ENCODE measurements around the gene INSYN1.

DNA sequence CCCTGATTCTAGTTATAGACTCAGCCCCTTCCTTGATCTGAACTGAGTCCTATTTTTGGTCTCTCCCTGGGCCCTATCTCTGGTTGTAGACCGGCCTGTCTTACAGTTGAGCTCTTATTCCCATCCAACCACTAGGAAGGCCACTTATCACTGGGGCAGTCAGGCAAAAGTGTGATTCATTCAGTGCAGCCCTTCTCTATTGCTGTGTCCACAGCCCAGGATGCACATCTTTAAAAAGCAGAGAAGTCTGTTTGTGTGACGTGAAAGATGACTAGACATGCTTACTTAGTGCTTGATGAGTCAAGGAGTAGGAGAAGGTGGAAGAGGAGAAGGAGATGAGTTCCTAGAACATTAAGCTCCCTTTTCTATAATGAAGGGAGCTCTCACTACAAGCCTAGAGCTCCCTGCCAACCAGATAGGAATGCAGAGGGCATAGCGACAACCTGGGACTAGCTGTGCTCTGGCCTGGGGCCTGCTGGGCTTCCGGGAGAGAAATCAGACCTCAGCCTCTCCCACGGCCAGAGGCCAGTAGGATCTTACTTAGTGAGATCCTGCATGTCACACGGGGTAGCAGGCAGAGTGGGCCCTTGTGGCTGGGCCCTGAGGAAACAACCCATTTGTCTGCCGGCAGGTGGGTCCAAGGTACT is 25.7 kb downstream of the INSYN1 start:
- no peak for TF ChIP-seq RAD51 (IDR thresholded peaks at IDR 0.05)
- TF ChIP-seq POLR2A (IDR thresholded peaks at IDR 0.05; ENCODE audit: low read depth, low read length): no peak

Measured in GM12878 (cell line).